ENCODE measurements around the gene TMEM232. TPM values are rescaled to one million over a fixed set of nuclear protein-coding genes. Genes with fewer than 3 reads are reported as not detected.
A peak's percentile ranks its signal among the peaks of the same experiment; 100 is the strongest.
"Not testable (repeated sequence)": the region's sequence is repeated elsewhere in the genome, so short reads cannot be mapped to it uniquely, and the experiment has no call there.

Gene TMEM232
- 1.5 and 3.5 TPM in 2 replicates for polyA plus RNA-seq (2014; cell fraction: cytosol; rRNA removed)
- polyA plus RNA-seq (2014; cell fraction: nucleus; rRNA removed): 0.67 and 3.3 TPM in 2 replicates

DNA sequence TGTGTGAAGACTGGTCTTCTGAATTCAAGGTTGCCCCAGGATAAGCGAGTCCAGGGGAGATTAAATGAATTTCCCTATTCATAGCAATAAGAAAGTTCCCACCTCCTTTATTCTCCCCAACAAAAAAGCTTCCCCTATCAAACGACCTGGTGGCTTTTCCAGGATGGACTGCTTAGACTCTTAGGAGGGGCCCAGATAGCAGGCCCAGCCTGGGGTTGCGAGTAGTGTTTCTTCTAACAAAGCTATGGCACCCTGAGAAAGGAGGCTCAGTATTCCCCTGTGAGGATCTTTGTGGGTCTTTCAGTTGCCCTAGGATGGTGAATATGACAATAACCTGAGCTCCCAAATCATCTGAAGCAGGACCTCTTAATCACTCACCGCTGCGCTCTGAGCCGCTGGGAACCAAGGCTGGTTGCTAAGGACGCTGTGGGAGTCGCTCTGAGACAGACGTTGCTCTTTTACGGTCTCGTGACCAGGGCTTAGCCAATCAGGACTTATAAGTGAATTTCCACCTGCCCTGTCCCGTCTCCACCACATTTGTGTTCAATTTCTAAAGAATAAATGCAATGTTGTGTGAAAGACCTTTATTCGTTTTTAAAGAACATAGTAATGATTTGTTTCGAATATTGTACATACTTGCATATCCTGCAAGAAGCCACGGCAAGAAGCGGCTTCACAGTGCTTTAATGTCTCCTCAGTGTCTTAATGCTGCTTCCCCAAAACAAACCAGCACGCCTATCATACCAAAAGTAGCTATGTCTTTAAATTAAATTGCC, at the start of gene TMEM232:
TMEM232 (minus strand) TSS at position 423 of the 776 bp plus-strand sequence. CDS start 59,319 bp downstream, outside the sequence.
- peak; percentile 86 for DNase-seq (ENCODE audit: low spot score)

GRCh38 chr5:110770286-110770685, 43.8 kb upstream of the TMEM232 start:
- no peak for DNase-seq (ENCODE audit: low spot score)

GRCh38 chr5:110769000-110769681, 42.7 kb upstream of the TMEM232 start:
- DNase-seq (ENCODE audit: low spot score): no peak

- no peak for DNase-seq (ENCODE audit: low spot score)
Measured at GRCh38 chr5:110768138-110768860, 41.8 kb upstream of the TMEM232 start.

- no peak for DNase-seq (ENCODE audit: low spot score)
Measured at GRCh38 chr5:110760158-110760557, 33.7 kb upstream of the TMEM232 start.

DNA sequence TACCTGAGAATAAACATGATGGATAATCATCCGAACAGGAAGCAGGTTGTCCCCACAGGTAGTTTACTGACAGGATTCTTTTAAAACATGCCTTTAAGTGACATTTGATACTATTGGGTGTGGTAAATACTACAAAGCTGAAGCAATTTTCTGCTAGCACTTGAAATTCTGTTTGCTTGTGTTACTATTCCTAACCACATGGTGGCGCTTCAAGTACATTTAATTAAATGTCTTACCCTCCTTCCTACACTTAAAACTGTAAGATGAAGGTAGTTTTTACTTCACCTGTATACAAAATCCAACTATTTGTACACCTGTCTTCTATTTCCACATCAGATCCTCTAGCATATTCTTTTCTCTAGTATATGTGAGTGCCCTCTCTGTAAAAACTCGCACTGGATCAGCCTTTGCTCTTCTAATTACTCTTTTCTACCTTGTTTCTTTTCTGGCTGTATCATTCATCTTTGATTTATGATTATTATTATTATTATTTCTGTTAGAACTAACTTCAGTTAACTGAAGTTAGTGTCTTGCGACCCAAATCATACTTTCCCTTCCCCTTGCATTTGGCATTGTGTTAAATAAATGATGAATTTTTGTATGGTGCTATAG, 30.8 kb upstream of the TMEM232 start:
- peak; percentile 46 for DNase-seq (ENCODE audit: low spot score)

GRCh38 chr5:110754181-110754580, 27.7 kb upstream of the TMEM232 start:
- no peak for DNase-seq (ENCODE audit: low spot score)

DNA sequence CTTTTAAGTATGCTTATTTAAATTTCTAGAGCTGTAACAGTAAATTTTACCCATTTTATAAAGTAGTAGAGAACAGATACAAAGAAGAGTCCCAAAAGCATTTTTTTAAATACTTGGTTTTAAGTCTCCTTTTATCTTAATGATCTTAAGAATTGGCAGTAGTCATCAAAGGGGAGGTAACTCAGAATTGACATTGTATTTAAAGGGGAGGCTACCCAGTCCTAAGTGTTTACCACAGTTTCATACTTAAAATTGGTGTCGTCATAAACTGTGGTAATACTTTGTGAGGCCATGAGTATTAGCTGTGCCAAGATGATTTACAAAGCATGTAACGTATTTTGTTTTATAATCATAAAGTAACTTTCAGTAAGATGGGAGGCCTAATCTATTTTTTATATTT, 27.1 kb upstream of the TMEM232 start:
- DNase-seq (ENCODE audit: low spot score): no peak

- no peak for DNase-seq (ENCODE audit: low spot score)
Measured at GRCh38 chr5:110752953-110753352, 26.5 kb upstream of the TMEM232 start.

DNA sequence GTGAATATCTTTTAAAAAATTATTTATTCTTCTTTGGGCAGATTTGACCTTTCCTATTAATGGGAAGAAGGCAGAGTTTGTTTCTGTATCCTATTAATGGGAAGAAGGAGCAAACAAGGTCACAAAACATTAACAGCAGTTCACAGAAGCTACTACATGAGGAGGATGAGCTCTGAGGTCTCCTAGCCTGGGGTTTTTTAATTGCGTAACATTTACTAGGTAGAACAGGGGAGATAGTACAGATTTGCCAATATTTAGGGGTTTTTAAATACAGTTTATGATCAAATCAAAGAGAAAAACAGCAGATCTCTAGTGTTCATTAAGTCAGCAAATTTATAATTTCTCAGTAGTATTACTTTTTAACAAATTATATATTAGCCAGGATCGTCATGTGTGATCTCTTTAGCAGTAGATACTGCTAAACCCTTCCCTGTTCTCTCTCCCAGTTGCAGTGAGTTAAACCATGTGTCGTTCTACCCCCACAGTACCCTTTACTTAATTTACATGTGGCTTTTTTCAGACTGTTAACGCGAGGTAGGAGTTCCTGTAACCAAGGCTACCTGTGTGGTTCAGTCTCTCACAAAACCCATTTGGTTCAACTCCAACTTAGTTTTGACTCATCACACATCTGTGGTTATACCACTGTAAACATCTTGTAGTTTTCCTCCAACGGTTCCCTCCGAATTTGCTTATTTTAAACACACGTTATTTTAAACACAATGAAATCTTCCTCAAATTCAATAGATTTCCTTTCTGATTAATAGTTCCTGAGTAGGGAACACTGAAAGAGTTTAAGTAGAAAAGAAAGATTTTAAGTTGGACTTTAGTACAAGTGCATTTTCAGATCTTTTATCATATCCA, 25.7 kb upstream of the TMEM232 start:
- no peak for DNase-seq (ENCODE audit: low spot score)

DNA sequence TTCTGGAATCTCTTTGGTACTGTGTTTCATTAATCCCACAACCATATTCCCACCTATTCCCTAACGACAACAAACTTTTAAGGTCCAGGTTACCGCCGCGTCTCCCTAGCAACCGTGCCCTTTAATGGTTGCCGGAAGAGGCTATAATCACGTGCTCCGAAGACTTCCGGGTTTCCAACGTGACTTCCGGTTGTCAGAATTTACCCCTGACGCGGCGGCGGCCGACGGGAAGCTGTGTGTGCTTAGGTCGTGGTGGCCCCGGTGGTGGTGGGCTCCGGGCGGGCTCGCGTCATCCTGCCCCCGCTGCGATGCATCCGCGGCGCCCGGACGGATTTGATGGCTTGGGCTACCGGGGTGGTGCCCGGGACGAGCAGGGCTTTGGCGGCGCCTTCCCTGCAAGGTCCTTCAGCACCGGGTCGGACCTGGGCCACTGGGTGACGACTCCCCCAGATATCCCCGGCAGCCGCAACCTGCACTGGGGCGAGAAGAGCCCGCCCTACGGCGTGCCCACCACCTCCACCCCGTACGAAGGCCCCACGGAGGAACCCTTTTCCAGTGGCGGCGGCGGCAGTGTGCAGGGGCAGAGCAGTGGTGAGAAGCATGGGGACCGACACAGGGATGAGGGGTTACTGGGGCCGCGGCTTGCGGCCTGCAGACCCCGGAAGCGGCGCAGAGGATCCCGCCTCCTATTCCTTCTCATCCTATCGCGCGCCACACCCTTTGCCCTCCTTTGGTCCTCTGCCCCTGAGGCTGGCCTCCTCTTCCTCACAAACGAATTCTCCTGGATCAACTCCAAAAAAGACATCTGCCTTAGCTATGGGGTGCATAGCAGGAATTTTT, 12.6 kb upstream of the TMEM232 start, which contains the start of gene SLC25A46:
SLC25A46 (plus strand) TSS at position 196 of the 840 bp plus-strand sequence; CDS start at position 309, 113 bp downstream.
- DNase-seq (ENCODE audit: low spot score): peak; percentile 93

GRCh38 chr5:110738503-110738811, 12.0 kb upstream of the TMEM232 start:
- no peak for DNase-seq (ENCODE audit: low spot score)

GRCh38 chr5:110736753-110737152, 10.3 kb upstream of the TMEM232 start:
- DNase-seq (ENCODE audit: low spot score): no peak

DNA sequence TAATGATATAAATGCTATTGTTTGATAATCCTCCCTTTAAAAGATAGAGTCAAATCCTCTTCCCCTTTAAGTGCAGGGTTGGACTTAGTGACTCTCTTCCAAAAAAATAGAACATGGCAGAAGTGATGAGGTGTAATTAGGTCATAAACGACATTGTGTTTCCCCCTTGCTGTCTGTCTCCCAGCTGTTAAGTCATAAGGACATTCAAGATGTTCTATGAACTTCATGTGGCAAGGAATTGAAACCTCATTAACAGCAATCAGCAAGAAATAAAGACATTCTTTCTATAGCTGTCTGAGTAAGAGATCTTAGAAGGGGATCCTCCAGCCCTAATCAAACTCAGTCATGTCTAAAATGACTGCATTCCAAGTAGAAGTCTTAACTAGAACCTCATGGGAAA, 9.1 kb upstream of the TMEM232 start:
- no peak for DNase-seq (ENCODE audit: low spot score)

DNA sequence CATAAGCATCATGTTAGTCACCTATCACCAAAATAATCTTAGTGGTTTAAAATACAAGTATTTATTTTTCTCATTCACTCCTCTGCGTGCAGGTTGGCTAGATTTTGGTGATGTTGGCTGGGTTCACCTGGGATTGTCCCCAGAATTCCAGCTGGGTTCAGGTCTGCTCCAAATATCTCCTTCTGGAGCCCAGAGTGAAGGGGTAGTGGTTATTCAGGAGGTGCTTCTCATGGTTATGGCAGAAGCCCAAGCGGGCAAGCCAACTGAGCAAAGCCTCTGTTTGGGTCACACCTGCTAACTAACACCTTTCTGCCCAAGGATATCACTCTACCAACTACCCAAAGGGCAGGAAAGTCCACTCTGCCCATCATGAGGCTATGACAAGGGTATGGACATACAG, 7.6 kb upstream of the TMEM232 start:
- no peak for DNase-seq (ENCODE audit: low spot score)

GRCh38 chr5:110731499-110731898, 5.0 kb upstream of the TMEM232 start:
- not testable (repeated sequence) for DNase-seq (ENCODE audit: low spot score)

DNA sequence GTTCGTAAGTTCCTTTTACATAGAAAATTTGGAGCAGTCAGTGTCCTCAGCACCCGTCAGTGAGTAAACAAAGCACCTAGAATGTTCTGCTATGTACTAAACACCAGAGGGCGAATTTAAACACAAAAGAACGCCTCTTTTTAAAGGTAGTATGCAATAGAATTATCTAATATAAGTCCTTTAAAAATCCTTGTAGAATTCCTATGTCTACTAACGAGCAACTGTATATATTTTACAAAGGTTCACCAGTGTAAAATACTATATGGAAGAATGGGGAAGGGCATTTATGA, 499 bp upstream of the TMEM232 start:
- DNase-seq (ENCODE audit: low spot score): no peak

DNA sequence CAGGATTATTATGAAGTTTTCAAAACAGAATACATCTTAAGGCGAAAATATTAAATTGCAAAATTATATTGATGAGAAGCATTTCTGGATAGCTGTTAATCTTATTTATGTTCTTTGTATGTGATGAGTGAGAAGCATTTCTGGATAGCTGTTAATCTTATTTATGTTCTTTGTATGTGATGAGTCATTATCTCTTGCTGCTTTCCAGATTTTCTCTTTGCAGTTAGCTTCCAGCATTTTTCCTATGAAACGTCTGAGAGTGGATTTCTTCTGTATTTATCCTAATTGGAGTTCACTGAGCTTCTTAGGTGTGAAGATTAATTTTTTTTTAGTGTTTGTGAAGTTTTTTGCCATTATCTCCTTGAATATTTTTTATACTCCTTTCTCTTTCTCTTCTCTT, 8.2 kb downstream of the TMEM232 start:
- DNase-seq (ENCODE audit: low spot score): no peak

- DNase-seq (ENCODE audit: low spot score): no peak
Measured at GRCh38 chr5:110716247-110717245, 9.9 kb downstream of the TMEM232 start.

All from SK-N-DZ (cell line).